HG02884 (cell line): Measurements from ENCODE around the gene NAA80.

Experiments used
- ATAC-seq: cut with Tn5 transposase; IDR thresholded peaks from one replicate; pipeline ENCODE4 v1.9.1; 2021; ENCODE audit warnings: mild to moderate bottlenecking, moderate library complexity; ENCODE audit not compliant: unreplicated experiment

NAA80 gene

DNA sequence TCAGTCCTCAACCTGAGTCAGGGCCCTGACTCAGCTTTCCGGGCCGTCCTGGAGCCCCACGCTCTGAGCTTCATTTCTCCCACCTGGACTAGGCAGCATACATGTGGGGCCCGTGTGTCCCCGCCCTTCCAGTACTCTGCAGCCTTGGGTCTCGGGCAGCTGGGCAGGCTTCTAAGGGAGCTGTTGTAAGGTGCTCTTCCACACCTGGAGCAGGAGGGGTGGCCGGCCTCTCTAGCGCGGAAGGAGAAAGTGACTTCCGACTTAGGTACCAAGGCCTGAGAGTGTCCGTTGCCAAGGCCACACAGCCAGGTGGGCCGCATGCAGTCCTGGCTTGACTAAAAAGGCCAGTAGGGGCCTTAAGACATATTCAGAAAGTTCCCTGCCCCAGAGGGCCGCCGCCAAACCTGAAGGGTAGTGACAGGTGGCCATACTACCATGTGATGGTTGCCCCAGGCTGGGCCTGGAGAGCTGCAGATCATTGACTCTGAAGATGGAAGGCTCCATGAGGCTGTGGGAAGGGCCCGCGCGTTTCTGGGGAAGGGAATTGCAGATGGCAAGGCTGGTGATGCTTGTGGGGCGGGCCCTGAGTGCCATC, 39.7 kb downstream of the NAA80 start:
- no peak for ATAC-seq

DNA sequence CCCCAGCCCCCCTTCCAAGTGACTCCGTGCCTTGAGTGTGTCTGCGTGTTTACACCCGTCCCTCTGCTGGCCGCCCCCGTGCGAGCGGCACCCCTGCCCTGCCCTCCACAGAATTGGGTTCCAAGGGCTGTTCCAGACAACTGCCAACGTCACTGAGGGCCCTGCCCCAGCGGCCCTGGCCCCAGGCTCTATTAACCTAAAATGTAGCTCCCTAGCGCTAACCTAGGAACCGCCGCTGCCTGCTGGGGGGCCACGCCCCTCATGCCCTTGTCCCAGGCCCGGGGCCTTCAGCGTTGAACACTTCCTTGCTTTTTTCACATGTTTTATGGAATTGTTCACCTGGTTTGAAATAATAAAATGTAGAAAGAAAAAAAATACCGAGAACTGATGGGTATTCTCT, 40.2 kb downstream of the NAA80 start:
- ATAC-seq = no peak

DNA sequence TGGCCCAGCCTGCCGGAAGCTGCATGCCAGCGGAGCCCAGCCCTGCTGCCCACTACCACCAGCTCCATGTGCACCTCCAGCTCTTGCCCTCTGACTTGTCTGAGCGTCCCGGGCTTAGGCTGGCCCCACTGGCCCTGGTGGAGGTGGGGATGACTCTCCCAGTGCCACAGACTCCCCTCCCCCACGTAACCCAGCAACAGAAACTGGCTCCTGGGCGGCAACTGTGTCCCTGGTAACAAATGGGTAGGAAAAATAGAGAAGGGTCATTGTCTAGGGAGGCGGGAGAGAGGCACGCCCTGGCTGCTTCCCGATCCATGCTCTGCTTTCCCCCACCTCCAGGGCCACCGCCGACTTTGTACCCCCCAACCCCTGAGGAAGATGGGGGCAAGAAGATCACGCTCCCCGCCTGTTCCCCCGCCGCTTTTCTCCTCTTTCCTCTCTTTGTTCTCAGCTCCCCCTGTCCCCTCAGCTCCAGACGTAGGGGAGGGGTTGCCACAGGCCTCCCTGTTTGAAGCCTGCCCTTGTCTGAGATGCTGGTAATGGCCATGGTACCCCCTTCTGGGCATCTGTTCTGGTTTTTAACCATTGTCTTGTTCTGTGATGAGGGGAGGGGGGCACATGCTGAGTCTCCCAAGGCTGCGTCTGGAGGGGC, 41.0 kb downstream of the NAA80 start:
- ATAC-seq = no peak

DNA sequence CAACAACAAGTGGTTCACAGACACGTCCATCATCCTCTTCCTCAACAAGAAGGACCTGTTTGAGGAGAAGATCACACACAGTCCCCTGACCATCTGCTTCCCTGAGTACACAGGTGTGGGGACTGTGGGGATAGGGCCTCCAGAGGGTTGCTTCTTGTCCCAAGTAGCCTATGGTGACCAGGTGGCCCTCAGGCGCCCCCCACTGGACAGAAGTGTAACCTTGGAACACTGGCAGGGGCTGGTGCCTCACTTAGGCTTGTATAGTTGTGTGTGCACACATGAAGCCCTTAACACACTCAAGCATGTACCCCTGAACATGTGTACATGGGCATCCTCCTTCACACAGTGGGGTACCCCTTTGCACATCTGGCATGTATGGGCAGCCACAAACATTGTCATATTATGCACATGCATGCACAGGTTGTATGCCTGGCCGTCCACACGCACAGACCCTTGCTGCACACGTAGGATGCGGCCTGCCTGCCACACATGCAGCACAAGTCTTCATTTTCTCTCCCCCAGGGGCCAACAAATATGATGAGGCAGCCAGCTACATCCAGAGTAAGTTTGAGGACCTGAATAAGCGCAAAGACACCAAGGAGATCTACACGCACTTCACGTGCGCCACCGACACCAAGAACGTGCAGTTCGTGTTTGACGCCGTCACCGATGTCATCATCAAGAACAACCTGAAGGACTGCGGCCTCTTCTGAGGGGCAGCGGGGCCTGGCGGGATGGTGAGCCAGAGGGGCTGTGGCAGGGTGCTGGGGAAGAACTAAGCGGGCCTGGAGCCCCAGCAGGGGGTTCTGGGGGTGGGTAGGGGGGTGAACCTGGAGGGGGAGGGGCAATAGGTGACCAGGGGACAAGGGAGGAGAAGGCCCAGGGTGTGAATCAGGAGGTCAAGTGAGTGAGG, 42.0 kb downstream of the NAA80 start:
- ATAC-seq = no peak

DNA sequence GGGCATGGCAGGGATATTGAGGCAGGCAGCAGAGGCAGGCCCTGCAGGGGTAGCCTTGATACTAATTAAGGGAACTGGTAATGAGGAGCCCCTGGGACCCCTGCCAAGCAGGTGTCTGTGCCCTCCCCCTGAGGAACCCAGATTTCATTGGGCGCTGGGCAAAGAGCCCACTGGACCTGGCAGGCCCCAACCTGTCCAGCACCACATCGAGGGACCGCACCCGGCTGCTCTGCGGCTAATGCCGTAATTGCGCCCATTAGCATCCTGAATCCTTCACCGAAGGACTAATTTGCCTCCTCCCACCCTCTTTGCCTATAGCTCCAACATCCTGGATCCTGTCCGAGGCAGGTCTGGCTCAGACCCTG, 44.0 kb downstream of the NAA80 start:
- ATAC-seq = no peak

DNA sequence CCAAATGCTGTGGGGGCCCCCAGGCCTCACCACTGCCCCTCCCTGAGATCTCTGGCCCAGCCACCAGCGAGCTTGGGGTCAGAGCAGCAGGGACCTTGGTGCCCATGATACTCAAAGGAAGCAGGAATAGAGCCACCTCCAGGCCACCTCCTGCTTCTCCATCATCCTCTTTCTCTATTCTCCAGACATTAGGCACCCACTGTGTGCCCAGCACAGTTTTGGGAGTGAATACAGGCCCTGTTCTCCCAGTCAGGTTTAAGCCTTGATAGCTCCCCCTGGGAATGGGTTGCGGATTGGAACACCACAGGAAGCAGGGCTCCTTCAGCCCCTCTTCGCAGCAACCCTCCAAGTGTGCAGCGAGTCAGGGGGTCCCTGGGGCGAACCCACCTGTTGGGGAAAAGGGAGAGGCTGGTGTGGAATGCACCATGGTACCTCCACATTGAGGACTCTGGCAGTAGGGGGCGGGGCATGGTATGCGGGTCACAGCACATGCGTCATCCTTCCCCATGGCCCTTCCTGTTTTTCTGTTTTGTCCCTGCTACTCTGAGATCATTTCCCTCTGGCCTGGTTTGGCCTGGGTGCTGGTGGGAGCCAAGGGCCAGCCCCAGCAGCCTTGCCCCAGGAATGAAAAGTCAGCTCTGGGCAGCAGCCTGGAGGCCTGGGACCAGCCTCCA, 44.5 kb downstream of the NAA80 start:
- no peak for ATAC-seq

DNA sequence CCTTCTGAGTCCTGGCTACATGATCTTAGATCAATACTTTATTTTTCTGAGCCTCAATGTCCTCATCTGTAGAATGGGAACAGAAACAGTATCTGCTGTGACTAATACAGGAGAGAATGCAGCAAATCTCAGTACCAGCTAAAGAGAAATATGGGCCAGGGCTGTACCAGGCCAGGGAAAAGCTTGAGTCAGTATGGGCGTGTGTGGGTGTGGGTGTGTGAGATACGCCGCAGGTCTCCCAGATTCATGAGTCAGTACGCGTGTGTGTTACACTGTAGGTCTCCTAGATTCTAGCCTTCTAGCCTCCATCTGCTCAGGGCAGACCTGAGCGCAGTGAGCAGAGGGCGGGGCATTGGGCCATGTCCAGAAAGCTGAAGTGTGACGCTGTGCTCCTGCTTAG, 48.0 kb downstream of the NAA80 start:
- no peak for ATAC-seq

DNA sequence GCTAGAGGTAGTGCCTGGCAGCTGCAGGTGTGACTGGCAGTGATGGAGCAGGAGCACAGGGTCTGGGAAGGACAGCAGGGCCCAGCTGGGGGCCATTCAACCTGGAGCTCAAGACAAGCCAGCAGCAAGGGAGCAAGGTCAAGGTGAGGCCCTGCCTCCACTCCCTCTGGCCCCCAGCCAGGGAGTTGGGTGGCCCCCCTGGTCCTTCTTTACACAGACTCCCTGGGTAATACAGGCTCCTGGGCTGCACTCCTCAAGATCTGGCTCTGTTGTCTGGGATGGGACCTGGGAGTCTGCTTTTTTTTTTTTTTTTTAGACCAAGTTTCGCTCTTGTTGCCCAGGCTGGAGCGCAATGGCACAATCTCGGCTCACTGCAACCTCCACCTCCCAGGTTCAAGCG, 48.7 kb downstream of the NAA80 start:
- no peak for ATAC-seq

DNA sequence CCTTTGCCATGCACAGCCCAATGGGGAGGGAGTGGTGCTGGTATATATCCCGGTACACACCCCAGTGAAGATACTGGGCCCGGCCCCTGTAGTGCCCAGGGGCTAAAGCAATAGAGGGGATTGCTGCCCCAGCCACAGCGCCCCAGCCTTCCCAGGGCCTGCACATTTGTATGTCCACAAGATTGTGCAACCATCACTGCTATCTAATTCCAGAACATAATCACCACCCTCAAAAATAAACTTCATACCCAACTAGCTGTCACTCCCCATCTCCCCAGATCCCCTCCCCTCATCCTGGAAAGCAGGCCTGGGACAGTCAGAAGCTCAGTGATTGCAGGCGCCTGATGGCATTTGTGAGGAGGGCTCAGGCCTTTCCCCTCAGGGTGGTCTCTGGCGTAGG, 49.7 kb downstream of the NAA80 start:
- ATAC-seq = no peak

DNA sequence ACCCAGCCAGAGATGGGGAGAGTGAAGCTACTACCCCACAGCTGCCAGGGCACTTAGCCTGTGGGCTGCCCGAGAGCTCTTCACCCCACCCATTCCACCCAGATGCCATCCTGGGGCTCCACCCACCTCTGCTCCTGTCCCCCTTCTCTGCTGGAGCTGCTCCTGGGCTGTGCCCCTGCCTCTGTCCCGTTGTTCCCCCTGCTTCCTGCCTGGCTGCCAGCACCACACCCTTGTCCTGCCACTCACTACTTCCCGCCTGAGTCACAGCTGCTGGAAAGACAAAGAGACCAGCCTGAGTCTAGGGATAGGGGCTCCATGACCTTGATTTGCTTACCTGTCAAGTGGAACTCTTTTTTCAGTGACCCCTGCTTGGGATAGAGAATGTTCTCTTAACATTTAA, 50.8 kb downstream of the NAA80 start:
- ATAC-seq = no peak

DNA sequence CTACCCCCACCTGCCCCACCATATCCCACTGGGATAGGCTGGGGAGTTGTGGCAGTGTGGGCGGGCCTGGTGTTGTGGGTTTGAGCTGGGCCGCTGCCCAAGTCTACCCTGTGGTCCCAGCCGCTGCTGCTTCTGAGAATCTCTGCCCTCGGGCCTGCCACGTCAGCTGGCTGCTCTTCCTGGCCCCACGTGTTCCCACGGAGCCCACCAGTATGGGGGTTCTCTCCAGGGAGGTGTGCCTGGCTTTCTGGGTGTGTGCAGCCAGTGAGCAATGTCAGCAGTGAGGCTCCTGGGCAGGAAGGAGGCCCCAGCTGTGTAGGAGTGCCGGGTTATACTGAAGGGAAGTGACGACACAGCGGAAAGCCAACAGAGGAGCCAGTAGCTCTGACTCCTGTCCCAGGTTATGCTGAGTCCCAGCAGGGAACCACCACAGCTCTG, 52.7 kb downstream of the NAA80 start:
- peak; percentile 35 for ATAC-seq
